MM.1S (cell line): ENCODE measurements around the gene SHISA5.

Experiments
- EZH2 ChIP-seq: fragments of 300-600 bp; sonication (generic); optimal IDR thresholded peaks from 2 replicates; pipeline ENCODE3; 2017; ENCODE audit warnings: low read depth, mild to moderate bottlenecking, antibody characterized with exemption, low read length, mixed read lengths
- EZH2phosphoT487 ChIP-seq: fragments of 300-600 bp; sonication (generic); IDR thresholded peaks from 2 replicates; pipeline ENCODE4 v1.6.1; 2018; ENCODE audit warnings: antibody characterized with exemption, low read length
- TF ChIP-seq, protein P1 (sequence below): fragments of 300-600 bp; sonication (generic); IDR thresholded peaks from 2 replicates; pipeline ENCODE4 v1.5.1; 2016; ENCODE audit warnings: antibody characterized with exemption, low read length, mixed read lengths

DNA sequence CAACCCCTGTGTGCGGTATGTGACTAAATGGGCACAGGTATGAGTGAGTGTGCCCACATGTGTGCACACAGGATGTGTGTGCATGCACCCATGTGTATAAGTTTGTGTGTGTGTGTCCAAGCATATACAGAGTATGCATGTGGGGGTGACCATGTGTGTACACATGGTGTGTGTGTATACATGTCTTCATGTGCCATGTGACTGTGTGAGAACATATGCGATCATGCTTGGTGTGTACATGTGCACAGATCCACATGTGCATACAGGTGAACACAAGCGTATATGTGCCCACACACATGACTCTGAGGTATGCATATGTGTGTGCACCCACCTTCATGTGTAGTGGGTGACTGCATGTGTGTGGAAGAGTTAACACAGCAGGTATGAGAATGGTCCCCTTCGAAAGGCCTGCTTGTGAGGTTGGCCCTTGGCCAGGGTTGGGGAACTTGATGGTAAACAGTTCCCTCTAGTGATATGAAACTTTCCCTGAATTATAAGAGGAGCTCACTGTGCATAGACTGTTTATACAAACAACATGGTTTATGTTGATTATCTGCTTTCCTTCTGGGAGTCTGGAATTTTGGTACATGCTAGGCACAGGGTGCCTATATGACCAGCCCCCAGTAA, 42.3 kb upstream of the SHISA5 start:
- TF ChIP-seq, protein P1, sequence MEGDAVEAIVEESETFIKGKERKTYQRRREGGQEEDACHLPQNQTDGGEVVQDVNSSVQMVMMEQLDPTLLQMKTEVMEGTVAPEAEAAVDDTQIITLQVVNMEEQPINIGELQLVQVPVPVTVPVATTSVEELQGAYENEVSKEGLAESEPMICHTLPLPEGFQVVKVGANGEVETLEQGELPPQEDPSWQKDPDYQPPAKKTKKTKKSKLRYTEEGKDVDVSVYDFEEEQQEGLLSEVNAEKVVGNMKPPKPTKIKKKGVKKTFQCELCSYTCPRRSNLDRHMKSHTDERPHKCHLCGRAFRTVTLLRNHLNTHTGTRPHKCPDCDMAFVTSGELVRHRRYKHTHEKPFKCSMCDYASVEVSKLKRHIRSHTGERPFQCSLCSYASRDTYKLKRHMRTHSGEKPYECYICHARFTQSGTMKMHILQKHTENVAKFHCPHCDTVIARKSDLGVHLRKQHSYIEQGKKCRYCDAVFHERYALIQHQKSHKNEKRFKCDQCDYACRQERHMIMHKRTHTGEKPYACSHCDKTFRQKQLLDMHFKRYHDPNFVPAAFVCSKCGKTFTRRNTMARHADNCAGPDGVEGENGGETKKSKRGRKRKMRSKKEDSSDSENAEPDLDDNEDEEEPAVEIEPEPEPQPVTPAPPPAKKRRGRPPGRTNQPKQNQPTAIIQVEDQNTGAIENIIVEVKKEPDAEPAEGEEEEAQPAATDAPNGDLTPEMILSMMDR = no peak
- TF ChIP-seq EZH2 (no peak), EZH2phosphoT487 (no peak)
